Stimulated activated naive CD4-positive, alpha-beta T cell (primary cell): ENCODE measurements around the gene DSTN.

Source experiments
- DNase-seq, 6 experiments: peaks; one replicate each; lab custom pipeline; 2025; lab: John Stamatoyannopoulos, UW

The DSTN gene

DNA sequence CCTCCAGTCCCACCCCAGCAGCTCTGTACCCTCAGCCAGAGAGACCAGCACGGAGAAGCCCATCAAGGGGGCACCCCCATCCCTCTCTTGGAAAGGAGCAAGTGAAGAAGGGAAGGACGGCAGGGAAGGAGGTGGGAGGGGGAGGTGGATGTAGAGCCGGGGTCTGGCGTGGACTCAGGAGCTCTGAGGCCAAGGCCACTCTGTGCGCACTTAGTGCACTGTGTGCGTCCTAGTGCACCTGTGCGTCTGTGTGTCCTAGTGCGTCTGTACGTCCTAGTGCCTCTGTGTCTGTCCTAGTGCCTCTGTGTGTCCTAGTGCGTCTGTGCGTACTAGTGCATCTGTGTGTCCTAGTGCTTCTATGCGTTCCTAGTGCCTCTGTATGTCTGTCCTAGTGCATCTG lies 54.2 kb downstream of the DSTN start:
- DNase-seq = no peak

DNA sequence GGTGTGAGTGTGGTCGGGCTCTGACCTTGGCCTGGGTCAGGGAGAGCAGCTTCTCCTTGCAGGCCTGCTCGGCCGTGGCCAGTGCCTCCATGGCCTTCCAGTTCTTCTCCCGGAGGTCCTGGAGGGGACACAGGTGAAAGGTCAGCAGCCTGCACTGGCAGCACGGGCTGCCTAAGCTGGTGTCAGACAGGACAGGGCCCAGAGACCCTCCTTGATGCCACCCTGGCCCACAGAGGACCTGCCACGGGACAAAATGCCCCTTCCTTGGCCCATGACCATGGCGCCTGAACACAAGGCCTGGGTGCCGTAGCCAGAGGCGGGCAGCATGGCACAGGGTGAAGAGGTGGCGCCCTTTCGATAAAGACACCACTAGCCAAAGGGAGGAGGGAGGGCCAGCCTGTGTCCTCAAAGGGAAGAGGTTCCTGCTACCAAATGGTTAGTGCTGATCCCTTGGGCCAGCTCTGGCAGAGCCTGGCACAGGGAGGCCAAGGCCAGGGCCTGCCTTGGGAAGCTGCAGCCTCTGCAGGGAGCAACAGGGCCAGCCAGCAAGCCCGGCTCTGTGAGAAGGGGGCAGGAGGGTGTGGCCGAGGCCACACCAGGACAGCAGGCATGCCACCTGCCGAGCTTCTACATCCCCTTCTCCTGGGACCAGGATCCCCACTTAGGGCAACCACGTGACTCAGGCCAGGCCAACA lies 54.8 kb downstream of the DSTN start:
- no peak for DNase-seq

DNA sequence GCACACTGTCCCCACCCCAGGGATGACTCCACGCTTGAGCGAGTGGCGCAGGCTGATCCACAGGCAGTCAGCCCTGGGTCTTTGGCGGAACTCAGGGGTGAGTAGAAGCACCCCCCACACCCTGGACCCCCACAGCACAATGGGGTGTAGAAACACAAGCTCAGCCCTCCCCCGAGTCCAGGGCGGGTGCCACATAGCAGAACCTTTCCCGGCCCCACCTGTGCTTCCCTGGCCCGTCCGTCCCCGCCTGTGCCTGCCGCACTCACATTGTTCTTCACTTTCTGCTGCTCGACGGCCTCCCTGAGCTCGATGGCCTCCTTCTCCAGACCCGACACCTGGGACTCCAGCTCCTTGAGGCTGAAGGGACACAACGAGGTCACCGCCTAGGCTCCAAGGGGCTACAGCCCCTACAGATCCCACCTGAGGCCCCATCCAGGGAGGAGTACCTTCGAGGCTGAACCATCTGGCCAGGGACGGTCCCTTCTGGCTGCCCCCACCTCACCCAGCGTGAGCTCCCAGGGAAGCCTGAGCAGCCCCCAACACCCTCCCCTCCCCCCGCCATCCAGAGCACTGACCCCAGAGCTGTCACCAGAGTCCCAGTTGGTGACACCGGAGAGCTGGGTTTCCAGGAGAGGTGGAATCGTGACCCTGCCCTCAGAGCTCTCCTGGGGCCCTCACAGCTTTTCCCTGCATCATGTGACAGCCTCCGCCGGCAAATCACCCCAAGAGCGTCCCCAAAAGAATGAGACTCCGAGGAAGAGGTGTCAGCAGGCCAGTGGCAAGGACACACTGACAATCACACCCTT lies 55.6 kb downstream of the DSTN start:
- no peak for DNase-seq

DNA sequence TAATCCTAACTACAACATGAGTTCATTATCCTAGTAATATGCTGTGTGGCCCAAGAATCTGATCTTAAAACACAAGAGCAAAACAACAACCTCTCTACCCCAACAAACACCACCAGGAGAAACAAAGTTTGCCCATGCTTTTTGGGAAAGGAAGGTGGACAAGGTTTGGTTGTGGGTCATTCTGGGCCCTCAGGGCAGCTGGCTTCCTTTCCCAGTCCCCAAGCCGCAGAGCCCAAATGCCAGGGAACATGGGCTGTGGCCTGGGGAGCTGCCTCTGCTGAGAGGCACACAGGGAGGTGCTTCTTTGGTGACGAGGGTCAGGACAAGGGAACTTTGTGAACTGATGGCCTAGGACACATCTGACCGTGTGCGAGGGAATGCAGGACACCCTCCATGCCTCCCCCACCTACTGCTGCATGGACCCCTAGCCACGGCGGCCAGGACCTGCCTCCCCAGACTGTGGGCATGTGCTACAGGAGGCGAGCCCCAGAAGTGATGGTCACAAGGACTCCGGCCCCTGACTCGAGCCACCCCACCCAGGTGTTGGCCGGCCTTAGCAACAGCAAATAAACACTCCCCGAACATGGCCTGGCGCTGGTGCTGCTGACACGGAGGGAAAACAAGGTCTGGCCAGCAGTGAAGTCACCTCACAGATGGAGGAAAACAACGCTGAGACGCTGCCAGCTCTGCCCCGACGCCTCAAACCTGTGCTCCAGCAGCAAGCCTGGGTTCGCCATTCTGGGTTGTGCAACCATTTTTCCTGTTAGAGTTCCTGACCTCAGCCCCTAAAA lies 56.5 kb downstream of the DSTN start:
- DNase-seq = no peak

DNA sequence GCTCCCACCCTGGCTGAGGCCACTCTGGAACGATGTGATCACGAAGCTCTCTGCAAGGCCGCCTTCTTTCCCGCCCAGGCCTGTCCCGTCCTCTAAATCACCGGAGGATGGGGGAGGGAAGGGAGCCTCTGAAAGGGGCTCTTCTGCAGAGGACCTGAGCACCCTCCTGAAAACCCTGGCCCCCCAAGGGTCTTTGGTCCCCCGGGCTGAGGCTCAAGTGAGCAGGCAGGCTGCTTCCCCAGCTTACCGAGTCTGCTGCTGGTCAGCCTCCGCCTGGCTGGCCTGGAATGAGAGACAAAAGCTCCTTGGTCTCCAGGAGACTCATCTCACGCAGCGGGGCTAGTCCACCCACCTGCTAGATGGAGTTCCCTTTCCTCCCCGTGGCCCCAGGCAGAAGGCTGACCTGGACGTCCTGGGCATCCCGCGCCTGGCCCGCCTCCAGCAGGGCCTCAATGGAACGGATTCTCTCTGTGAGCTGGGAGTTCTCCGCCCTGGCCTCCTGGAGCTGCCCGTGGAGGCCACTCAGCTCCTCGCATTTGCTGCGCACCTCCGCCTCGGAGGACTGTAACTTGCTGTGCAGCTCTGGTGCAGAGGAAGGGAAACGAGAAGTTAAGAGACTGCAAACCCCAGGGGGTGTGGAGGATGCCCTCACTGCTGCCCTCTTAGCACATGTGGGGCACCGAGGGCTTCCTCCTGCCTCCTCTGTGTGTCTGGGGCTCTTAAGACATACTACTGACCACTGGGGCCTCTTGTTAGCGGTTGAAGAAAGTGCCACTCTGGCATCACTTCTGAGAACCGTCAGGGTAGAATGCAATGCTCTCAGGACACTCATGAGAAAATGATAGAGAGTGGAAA lies 57.5 kb downstream of the DSTN start:
- DNase-seq = no peak

DNA sequence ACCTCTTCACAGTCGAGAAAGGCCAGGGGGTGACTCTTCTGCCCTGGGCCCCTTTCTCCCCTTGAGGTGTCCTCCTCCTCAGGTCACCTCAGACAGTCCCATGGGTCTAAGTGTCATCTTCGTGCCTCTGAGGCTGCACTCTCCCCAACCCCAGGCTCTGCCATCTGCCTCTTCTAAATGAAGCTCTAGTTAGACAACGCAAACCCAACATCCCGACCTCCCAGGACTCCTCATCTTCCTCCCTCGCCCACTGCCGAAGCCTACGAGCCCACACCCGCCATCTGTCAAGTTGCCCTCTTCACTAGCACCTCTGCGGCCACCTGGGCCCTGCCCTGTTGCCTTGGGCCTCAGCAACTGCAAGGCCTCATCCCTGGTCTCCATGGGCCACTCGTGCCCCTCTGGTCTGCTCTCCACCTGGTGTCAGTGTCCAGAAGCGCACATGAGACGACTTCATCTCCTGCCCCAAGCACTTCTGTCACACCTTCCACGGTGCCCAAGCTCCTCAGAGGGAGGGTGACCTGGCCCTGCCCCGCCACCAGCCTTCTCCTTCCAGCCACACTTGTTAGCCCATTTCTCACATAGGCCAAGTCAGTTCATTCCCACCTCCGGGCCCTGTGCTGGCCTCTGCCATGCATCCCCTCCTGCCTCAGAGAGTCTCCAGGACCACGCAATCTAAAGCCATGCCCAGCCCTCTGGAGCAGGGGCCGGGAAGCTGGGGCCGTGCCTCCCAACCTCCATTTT lies 58.4 kb downstream of the DSTN start:
- no peak for DNase-seq

DNA sequence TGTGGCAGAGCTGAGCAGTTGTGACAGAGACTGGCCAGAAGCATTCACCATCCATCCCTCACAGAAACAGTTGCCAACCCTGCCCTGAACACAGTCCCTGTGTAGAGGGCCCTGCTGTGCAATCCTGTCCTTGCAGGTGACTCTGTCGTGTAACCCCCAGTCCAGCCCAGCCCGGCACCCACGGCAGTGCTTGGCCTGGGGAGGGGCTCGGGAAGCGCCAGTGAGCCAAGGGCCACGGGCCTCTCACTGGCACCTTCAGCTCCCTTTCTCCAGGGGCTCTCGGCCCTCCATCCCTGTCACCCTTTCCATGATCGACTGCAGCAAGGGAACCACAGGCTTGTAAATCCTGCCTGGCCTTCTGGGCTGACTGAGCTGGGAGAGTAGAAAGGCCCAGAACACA lies 59.1 kb downstream of the DSTN start:
- DNase-seq = no peak

DNA sequence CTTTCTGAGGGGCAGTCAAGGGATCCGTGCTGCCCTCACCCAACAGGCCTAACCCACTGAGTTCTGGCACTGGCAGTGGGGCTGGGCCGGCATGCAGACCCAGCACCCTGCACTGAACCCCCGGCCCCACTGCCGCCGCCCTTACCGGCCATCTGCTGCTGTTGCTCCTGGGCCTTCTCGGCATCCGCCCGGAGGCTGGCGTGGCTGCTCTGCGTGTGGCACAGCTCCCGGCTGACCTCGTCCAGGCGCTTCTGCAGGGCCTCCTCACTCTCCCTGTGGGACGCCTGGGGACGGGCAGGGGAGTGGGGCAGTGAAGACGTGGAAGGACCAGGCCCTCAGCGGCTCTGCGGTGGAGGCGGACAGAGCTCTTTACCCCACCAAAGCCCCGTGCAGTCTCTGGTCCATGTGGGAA lies 59.8 kb downstream of the DSTN start:
- DNase-seq = no peak

DNA sequence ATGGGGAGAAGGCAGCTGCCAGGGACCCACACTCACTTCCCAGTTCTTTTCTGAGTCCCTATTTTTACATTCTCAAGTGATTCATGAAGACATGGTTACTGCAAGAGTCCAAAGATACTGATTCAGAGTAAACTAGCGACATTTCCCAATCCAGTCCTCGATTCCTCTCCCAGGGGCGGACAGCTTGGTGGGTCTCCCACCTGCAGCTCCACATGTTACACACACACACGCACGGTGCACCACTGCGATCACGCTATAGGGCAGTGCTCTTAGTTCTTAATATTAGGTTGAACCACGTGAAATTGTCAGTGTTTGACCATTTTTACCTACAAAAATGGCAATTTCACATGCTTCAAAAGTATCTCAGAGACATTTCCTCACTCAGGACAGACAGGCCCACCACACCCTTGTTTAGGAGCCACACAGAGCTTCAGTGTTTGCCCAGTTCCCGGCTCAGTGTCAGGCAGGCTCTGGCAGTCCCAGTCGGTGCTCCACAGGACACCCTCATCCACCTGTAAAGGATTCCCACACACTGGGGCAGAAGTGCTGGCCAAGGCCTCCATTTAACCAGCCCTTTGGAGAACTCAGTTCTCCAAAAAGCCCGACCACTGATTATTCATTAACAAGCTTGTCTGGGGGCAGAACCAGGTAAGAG lies 60.4 kb downstream of the DSTN start:
- no peak for DNase-seq

DNA sequence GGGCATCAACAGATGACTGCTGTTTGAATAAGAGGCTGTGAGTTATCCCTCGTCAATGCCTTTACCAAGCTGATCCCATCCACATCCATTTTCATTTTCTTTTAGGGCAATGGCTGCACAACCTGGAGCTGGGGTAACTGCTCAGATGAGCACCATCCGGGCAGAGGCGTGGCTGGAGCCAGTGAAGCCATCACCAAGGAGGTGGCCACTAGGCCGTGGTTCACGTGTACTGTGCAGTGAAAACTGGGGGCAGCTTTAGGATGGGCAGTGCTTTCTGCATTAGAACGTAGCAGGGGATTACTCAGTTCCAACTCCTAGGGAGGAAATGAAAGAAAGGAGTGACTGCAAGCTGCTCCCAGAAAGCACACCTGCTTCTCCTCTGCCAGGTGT lies 60.9 kb downstream of the DSTN start:
- no peak for DNase-seq

DNA sequence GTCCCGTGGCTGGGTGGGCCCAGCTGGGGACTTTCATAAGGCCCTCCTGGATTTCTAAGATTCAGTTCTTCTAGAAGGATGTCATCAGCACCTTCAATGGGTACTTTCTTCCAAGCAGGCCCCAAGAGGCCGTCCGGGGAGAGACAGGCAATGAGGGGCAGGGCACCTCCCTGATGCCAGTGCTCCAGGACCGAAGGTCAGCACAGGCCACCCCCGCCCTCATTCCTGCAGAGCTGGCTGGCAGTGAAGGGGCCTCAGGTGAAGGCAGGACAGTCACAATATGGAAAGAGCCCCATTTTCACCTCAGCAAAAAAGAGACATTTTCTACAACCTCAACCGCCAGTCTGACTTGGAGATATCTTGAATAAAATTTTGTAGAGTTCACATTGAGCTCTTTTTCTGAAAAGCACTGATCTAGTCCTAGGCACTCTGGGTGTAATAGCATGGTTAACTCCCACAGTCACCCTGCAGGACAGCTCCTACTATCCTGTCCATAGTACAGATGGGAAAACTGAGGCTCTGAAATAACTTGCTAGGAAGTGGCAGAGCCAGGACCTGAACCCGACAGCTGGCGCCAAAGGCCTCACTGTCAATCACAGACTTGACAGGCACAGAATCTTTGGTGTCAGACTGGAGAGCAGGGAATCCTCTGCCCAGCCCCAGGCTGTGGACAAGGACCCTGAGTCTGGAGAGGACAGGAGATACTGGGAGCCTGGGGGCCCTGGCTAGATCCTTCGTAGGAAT lies 61.9 kb downstream of the DSTN start:
- no peak for DNase-seq

DNA sequence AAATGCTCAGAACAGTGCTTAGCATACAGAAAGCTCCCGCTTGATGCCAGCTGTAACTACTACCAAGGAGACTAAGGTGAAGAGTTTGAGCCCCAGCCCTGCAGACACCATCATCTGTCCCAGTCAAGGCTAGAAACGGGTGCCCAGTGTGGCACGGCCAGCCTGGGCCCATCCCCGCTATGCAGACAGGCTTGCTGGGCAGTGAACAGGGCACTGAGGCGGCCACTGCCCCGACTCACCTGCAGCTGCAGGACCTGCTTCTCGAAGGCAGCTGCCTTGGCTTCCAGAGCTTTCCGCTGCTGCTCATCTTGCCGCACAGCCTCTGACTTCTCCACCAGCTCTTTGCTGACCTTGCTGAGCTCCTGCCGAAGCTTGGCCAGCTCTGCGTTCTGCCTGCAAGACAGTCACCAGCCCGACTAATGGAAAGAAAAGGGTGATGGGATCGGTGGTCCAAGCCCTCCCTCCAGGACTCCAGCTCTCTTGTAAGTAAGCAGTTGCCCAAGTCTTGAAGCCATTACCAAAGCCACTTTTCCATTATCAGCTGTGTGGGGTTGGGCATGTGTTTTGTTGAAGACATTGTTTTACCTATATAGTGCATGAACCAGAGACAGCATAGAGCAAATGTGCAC lies 63.5 kb downstream of the DSTN start:
- DNase-seq = no peak

DNA sequence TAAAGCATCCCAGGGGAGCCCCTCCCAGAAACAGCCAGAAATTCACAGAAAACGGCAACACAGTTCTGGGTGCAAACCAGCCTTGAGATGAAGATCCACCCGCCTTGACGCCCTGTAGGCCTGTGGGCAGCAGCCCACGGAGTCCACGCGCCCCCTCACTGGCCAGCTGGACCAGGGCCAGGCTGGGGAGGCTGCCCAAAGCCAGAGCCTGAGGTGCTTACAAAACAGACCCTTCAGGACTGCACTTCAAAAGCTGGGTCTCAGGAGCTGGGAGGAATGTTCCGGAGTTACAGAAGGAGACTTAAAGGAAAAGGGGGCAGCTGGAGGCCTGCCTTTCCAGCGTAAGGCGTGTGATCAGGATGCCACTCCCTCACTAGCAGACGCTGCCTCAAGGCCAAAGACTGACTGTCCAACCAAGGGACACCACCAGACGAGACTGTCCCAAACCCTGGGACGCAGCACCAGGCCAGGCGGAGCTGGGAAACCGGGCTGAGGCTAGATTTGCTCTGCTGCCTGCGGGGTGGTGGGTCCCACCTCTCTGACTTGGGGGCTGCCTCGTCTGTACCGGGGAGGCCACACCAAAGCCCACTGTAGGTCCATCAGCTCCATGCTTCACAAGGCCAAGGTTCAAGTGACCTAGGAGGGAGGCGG lies 64.1 kb downstream of the DSTN start:
- DNase-seq = no peak

DNA sequence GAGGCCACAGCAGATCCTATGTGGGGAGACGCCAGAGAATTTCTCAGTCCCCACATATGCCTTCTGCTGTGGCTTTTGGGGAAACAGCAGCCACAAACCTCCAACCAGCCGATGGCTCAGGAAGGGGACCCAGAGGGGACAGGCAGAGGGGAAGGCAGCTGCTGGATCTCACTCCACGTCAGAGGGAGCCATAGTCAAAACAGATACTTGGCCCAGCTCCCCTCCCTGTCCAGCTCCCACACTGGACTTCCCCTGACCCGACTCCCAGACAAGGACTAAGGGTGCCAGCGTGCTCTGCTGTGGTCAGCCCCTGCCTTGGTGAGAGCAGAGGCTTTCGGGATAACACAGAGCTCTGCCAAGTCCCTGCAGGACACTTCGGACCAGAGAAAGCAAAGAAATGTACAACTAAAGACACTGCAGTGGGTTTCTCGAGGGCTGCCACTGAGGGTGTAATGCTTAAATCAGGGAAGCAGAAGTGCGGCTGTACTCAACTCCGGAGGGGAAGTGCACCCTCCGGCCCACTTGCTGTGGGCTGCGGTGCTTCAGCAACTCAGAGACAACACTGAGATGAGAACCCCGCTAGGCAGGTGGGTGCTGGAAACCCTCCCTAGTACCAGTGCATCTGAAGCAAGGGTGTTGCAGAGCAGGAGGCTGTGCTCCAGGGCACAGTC lies 64.9 kb downstream of the DSTN start:
- no peak for DNase-seq

DNA sequence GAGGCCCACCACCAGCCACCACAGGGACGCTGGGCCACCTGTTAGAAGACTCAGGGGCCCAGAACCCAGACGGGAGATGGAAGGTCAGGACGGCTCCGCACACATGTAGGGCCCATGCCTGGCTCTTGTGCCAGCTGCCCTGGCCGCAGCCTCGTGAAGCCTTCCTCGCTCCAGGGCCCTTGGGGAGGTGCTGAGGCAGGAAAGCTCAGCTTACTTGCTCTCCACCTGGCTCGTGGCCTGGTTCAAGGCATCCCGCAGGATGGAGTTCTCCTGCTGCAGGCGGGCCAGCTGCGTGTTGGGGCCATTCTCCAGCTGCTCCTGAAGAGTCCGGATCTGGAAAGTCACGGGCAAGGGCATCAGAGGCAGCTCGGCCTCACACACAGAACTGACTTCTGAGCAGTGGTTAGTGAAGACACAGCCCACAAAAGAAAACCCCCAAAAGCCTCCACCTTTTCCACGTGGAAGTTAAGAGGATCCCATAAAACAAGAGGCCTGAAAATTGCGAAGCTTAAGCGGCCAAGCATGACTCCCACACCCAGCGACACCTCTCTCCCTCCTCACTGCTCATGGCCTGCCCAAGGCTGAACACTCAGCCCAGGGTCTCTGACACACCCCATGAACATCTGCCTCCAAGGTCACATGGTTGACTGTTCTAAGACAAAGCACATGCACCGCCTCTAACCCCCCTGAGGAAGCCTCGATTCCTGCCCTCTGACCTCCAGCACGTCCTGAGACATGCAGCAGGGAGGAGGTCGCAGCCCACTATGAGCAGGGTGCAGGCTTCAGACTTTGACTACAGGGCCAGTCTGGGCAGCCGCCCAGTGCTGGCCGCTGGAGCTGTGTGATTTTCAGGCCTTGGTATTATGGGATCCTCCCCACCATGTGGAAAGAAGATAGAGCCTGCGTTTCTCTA lies 65.7 kb downstream of the DSTN start:
- no peak for DNase-seq

DNA sequence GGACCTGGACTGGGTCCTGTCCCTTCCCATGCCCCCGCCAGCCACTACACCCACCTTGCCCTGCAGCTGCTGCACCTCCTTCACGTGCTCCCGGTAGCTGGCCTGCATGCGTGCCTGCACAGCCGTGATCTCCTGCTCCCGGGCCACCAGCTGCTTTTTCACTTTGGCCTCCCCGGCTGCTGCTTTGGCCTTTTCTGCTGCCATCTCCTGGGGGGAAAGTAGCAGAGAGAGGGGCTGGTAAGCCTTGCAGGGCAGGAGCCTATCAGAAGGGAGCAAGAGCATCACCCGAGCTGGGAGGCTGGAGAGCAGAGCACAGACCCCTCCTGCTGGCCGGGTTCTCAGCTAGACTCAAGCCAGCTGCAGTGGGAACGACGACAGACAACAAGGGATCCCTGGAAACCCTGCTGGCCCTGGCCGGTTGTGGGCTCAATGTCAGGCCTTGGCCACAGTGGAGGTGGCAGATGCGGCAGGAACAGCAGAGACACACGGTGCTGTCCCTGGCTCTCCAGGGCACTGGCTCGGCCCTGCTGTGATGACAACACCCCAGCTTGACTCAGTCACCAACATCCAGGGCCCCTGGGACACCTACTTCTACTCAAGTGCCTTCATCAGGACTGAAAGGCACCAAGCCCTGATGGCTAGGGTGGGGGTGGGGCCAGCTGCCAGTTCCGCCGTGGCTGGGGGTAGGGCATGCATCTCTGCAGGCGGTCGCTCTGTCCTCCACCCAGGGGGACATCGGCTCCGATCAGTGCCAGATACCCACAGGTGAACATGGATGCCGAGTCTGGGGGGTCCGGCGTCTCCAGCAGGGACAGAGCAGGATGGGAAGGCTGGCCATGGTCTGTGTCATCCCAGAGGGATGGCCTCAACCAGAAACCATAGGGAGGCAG lies 66.9 kb downstream of the DSTN start:
- DNase-seq = no peak
